Measurements from ENCODE around the gene OR52K1. TPM values are rescaled to one million over a fixed set of nuclear protein-coding genes. Genes with fewer than 3 reads are reported as not detected.

Gene OR52K1
- total RNA-seq, result under 1 TPM in 1 of 4 donors, not detected in 3; 0.85 TPM

DNA sequence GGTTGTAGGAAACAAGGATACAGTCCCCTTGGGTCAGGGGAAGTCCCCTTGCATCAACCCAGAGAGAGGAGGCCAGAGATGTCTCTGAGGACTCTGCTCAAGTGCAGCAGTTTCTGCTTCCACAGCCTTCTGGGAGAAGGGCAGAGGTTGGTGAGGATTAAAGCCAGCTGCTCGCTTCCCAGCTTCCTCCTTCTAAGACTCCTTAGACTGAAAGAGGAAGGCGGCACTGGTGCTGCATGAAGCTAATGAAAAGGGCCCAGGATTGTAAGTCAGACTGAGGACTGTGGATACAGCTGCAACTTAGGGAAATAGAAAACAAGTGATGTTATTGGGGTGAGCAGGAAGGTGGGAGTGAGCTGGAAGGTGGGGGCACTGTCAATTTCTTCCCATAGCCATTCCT is at the start of gene OR52K1:
Gene OR52K1 (plus strand): TSS at position 202 of the 400 bp plus-strand sequence. CDS start 6,255 bp downstream, outside the sequence.
- no peaks in the 10 kb centered on the region for H3K9me3 ChIP-seq
- no peak within 1 kb of the TSS for H3K4me3 ChIP-seq
- H3K4me1 ChIP-seq, result no peaks in the 10 kb centered on the region
- H3K27me3 ChIP-seq, result no peaks in the 10 kb centered on the region
- WGBS, result 62% methylated on average over 2 of the region's 2 CpGs
- no peaks in the 10 kb centered on the region for H3K36me3 ChIP-seq
- DNase-seq (ENCODE audit: low spot score in 2 of 2), result no peak
- H3K27ac ChIP-seq, result no peak within 1 kb of the TSS
- TF ChIP-seq, protein P1, sequence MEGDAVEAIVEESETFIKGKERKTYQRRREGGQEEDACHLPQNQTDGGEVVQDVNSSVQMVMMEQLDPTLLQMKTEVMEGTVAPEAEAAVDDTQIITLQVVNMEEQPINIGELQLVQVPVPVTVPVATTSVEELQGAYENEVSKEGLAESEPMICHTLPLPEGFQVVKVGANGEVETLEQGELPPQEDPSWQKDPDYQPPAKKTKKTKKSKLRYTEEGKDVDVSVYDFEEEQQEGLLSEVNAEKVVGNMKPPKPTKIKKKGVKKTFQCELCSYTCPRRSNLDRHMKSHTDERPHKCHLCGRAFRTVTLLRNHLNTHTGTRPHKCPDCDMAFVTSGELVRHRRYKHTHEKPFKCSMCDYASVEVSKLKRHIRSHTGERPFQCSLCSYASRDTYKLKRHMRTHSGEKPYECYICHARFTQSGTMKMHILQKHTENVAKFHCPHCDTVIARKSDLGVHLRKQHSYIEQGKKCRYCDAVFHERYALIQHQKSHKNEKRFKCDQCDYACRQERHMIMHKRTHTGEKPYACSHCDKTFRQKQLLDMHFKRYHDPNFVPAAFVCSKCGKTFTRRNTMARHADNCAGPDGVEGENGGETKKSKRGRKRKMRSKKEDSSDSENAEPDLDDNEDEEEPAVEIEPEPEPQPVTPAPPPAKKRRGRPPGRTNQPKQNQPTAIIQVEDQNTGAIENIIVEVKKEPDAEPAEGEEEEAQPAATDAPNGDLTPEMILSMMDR (IDR thresholded peaks at IDR 0.05), result no peak
- no peak for TF ChIP-seq POLR2AphosphoS5 (IDR thresholded peaks at IDR 0.05)
- no peak for TF ChIP-seq EP300 (IDR thresholded peaks at IDR 0.05)
- TF ChIP-seq POLR2A (IDR thresholded peaks at IDR 0.05), result no peak

DNA sequence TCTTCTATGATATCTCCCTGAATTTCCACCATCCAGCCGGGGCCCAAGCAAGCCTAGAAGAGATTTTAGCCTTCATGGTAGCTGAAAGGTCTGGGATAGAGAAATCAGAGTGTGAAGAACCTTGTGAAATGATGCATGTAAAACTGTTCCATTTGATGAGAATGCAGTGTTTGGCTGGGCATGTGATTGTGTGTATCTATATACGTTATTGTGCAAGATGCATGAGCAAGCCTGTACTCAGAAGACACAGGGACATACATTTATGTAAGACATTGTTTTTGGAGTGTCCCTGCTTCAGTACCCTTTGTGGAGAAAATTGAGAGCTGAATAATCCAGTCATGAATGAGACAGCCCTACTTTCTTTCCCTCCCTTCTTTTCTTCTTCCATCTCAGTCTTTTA is 48.6 kb upstream of the OR52K1 start:
- no peak for DNase-seq (ENCODE audit: low spot score in 2 of 2)
- 74% methylated on average over 2 of the region's 2 CpGs for WGBS
- TF ChIP-seq POLR2A (IDR thresholded peaks at IDR 0.05) (no peak), EP300 (IDR thresholded peaks at IDR 0.05) (no peak), POLR2AphosphoS5 (IDR thresholded peaks at IDR 0.05) (no peak)
- TF ChIP-seq, protein P1 (IDR thresholded peaks at IDR 0.05), result no peak
- Histone ChIP-seq H3K9me3 (no peaks in the 10 kb centered on the region), H3K27me3 (no peaks in the 10 kb centered on the region), H3K4me3 (no peak overlapping the region), H3K27ac (no peak overlapping the region), H3K4me1 (no peaks in the 10 kb centered on the region), H3K36me3 (no peaks in the 10 kb centered on the region)

DNA sequence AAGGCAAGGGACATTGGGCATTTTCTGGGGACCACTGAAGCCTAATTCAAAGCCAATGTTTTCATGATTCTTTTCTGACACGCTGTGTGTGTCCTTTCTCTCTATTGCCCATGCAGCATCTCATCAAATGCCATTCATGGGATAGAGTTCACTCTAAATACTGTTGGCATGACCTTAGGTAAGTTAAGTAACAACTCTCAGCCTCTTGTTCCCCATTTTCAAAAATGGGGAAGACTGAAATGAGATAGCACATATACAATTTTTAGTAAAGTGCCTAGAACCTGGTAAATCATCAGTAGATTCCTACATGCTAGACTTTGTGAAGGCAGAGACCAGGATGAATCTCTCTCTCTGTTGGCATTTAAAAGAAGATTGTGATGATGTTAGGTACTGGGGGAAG is 46.0 kb upstream of the OR52K1 start:
- Histone ChIP-seq H3K4me3 (no peak overlapping the region), H3K27ac (no peak overlapping the region), H3K27me3 (no peaks in the 10 kb centered on the region), H3K4me1 (no peaks in the 10 kb centered on the region), H3K9me3 (no peaks in the 10 kb centered on the region), H3K36me3 (no peaks in the 10 kb centered on the region)
- no peak for DNase-seq (ENCODE audit: low spot score in 2 of 2)
- TF ChIP-seq POLR2A (IDR thresholded peaks at IDR 0.05) (no peak), POLR2AphosphoS5 (IDR thresholded peaks at IDR 0.05) (no peak), EP300 (IDR thresholded peaks at IDR 0.05) (no peak)
- TF ChIP-seq, protein P1 (IDR thresholded peaks at IDR 0.05), result no peak
- WGBS, result 55% methylated on average over 1 of the region's 1 CpG

DNA sequence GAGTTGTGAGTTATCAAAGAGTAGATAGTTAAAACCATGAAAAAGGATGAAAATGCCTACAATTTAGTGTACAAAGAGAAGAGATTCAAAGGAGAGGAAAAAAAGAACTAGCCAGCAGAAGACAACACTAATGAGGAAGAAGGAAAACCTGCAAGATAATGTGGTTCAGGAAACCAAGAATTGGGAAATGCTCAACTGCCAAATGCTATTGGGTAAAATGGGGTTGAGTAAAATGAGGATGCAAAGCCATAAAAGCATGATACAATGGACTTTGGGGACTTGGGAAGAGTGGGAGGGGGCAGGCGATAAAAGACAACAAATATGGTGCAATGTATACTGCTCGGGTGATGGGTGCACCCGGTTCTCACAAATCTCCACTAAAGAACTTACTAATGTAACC is 40.9 kb upstream of the OR52K1 start:
- DNase-seq (ENCODE audit: low spot score in 2 of 2), result no peak
- WGBS, result 92% methylated on average over 3 of the region's 3 CpGs
- TF ChIP-seq, protein P1 (IDR thresholded peaks at IDR 0.05), result no peak
- TF ChIP-seq POLR2A (IDR thresholded peaks at IDR 0.05) (no peak), POLR2AphosphoS5 (IDR thresholded peaks at IDR 0.05) (no peak), EP300 (IDR thresholded peaks at IDR 0.05) (no peak)
- Histone ChIP-seq H3K27me3 (no peaks in the 10 kb centered on the region), H3K9me3 (no peaks in the 10 kb centered on the region), H3K36me3 (no peaks in the 10 kb centered on the region), H3K4me3 (no peak overlapping the region), H3K27ac (no peak overlapping the region), H3K4me1 (no peaks in the 10 kb centered on the region)

DNA sequence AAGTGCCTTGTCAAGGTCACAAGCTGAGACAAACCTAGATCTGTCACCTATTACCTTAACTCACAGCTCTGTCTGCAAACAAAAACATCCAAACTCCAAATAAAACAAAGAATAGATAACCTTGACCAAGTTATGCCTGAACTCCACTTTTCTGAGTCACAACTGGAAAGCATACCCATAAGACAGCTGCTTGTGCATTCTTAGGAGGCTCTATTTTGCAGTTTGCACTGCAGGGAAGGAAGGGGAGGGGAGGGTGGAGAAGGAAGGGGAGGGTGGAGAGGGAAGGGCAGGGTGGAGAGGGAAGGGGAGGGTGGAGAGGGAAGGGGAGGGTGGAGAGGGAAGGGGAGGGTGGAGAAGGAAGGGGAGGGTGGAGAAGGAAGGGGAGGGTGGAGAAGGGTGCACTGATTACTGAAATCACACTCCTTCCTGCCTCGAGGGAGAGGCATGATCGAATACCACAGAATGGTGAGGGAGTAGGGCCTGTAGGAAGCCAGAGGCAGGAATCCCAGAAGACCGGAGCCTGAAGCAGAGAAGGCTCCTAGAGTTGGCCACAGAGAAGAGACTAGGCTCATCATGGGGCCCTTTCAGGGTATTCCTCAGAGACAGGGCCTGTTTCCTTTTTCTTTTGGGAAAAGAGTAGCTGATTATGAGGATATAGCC is 39.1 kb upstream of the OR52K1 start:
- no peaks in the 10 kb centered on the region for H3K9me3 ChIP-seq
- 12% methylated on average over 3 of the region's 3 CpGs for WGBS
- H3K36me3 ChIP-seq, result no peaks in the 10 kb centered on the region
- no peaks in the 10 kb centered on the region for H3K4me1 ChIP-seq
- no peak overlapping the region for H3K4me3 ChIP-seq
- no peaks in the 10 kb centered on the region for H3K27me3 ChIP-seq
- TF ChIP-seq POLR2AphosphoS5 (IDR thresholded peaks at IDR 0.05), result no peak
- no peak for TF ChIP-seq EP300 (IDR thresholded peaks at IDR 0.05)
- no peak for TF ChIP-seq POLR2A (IDR thresholded peaks at IDR 0.05)
- TF ChIP-seq, protein P1 (IDR thresholded peaks at IDR 0.05), result no peak
- H3K27ac ChIP-seq, result no peak overlapping the region
- no peak for DNase-seq (ENCODE audit: low spot score in 2 of 2)
